K562 treated with DMSO at 1 percent for 24 hours (cell line): ENCODE measurements around the gene GIT2. TPM values are rescaled to one million over a fixed set of nuclear protein-coding genes. Genes with fewer than 3 reads are reported as not detected.

Experiments
- total RNA-seq: library from RNA; unstranded; fragments of 300-600 nt; gene quantifications from 2 replicates; pipeline ENCODE4 v1.2.3, GENCODE V29; 2022; ENCODE audit warnings: low read depth; ENCODE audit not compliant: insufficient read depth

GIT2 gene, protein sequence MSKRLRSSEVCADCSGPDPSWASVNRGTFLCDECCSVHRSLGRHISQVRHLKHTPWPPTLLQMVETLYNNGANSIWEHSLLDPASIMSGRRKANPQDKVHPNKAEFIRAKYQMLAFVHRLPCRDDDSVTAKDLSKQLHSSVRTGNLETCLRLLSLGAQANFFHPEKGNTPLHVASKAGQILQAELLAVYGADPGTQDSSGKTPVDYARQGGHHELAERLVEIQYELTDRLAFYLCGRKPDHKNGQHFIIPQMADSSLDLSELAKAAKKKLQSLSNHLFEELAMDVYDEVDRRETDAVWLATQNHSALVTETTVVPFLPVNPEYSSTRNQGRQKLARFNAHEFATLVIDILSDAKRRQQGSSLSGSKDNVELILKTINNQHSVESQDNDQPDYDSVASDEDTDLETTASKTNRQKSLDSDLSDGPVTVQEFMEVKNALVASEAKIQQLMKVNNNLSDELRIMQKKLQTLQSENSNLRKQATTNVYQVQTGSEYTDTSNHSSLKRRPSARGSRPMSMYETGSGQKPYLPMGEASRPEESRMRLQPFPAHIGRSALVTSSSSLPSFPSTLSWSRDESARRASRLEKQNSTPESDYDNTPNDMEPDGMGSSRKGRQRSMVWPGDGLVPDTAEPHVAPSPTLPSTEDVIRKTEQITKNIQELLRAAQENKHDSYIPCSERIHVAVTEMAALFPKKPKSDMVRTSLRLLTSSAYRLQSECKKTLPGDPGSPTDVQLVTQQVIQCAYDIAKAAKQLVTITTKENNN
- 17.8 and 21.2 TPM in 2 replicates for total RNA-seq

DNA sequence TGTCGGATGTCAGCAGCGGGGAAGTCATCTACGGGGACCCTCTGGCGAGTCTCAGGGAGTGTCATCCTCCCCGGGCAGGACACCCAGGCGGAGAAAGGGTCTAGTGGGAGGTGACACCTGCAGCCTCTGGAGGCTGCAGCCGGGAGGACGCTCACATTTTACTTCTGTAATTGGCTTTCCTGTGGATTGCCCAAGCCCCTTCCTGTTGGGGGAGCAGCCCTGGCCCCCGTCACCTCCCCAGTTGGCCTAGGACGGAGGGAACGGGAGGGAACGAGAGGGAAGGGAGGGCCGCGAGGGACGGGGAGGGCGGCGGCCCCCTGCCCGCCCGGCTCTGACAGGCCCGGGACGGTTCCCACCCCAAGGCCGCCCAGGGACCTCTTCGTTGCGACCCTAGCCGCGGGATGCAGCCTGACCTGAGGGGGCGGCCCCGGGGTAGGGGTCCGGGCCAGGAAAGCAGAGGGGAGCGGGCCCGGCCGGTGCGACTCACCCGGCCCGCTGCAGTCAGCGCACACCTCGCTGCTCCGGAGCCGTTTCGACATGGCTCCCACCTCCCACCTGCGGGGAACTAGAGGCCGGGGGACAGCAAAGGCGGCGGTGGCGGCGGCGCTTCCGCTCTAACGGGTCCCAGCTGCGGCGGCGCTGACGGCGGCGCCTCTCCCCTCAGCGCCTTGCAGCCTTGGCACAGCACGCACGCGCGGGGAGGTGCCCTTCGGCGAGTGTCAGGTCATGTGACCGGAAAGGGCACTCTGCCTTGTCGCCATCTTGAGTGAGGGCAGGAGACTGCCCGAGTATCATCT, at the start of gene GIT2:
GIT2 (minus strand) TSS at position 683 of the 797 bp plus-strand sequence; CDS start at position 539, 144 bp downstream.

DNA sequence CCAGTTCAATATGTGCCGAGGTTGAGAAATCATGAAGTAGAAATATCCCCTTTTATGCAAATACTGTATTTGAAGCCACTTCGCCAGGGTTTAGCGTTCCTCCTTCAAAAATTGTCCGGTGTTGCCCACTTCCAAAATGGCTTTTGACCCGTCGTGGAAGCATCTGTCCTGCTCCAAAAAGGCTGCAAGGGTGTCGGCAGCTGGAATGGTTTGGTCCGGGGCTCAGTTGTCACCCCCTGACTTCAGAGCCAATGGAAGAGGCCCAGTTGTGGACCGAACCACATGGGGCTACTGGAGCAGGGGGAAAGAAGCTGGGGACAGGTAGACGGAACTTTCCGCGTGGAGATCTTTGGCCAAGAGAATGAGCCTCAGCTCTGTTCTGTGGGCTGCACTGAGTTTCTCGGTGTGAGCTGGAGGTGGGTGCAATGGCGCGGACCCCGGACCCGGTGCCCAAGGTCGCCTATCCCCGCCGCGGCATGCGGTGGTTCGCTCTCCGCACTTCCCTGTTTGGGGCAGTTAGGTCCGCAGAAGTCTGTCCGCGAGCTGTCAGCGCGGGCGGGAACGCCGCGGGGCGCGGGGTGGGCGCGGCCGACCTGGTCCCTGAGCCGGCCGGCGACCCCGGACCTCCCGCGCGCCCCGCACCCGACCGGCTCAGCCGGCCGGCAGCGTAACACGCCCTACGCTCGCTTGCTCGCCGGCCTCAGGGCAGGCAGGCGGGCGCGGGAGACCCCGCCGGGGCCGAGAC, 2.9 kb upstream of the GIT2 start, which contains the start of gene ANKRD13A:
ANKRD13A (plus strand) TSS at position 527 of the 745 bp plus-strand sequence. CDS start 259 bp downstream, outside the sequence.

DNA sequence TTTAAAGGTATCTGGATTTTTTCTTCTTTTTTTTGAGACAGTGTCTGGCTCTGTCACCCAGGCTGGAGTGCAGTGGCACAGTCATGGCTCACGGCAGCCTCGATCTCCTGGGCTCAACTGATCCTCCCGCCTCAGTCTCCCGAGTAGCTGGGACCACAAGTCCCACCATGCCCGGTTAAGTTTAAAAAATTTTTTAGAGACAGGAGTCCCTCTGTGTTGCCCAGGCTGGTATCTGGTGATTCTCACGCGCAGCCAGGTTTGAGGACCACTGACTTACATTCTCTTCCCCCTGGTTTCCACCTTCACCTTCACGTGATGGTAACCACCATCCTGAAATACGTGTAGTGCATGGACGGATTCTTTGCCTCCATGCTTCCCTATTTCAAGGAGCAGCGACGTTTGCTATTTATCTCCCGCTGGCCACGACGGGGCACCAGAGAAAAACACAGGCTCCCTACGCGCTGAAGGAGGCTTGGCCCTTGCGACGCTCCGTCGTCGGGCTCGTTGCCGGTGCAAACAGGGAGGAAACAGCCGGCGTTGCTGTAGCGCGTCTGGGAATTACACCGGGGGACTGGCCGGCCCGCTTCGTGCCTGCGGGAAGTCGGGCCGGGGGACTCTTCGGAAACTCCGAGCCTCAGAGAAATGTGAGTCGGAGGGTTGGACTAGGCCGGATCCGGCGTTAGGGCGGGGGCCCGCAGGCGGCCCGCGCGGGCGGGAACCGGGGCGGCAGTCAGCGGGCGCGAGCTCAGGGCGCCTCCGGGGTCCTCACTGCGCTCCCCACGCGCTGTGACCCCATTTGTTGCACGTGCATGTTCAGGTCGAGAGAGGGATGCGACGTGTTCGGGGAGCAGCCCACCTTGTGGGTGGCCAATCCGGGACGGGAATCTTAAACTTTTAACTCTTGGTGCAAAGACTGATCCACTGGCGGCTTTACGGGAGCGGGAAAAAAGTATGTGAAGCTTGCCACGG, 96.1 kb downstream of the GIT2 start, which contains the start of gene TCHP:
TCHP (plus strand) TSS at position 492 of the 969 bp plus-strand sequence. CDS start 2,753 bp downstream, outside the sequence.

DNA sequence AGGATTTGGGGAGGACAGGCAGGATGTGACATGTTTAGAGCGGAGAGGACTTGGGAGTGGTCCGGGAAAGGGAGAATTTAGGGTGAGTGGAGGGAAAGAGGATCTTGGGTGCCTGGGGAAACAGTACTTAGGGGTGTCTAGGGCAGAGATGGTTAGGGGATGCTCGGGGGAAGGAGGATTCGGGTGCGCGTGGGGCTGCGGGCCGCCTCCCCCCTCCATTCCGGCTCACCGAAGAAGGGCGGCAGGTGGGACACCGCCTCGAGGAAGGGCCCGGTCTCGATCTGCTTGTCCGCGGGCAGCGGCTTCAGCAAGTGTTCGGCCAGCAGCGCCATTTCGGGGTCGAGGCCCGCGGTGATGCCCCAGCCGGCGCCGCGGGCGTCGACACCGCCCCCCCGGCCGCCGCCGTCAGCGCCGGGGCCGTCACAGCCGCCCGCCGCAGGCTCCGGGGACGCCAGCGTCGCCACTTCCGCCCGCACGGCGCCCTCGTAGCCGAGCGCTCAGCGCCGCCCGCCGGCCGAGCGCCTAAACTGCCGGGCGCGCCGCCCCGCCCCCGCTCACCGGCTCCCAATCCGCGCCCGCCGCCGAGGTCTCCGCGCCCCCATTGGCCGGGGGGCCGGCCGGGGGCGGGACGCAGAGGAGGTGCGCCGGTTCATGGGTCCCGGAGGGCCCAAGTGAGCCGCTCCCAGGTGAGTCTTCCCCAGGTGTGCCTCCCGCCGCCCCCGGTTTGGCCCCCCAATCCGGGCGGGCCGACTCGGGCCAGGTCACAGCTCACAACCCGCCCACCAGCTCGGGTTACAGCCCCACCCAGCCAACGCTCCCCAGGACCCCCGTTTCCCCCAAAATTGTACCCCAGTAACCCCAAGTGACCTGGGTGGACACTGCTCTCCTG, 115.9 kb downstream of the GIT2 start, which contains the start of gene GLTP:
GLTP (minus strand) TSS at position 499 of the 889 bp plus-strand sequence; CDS start at position 332, 167 bp downstream.

Other genes with a start within 250 kb of the GIT2 start
- gene TRPV4, start 163.0 kb downstream of the GIT2 start, total RNA-seq: not detected in 2 replicates
- 8.3 and 9.4 TPM in 2 replicates for gene GLTP, start 115.8 kb downstream of the GIT2 start, total RNA-seq
- gene TCHP, start 96.1 kb downstream of the GIT2 start, total RNA-seq: 25.8 and 26.4 TPM in 2 replicates
- 63.4 and 76.2 TPM in 2 replicates for gene ANKRD13A, start 3.1 kb upstream of the GIT2 start, total RNA-seq
- 17.6 and 20.5 TPM in 2 replicates for gene C12orf76, start 52.2 kb upstream of the GIT2 start, total RNA-seq
- 4.5 and 5.2 TPM in 2 replicates for gene IFT81, start 128.0 kb upstream of the GIT2 start, total RNA-seq